Panc1 (cell line): ENCODE measurements around the gene LINGO1. TPM values are rescaled to one million over a fixed set of nuclear protein-coding genes. Genes with fewer than 3 reads are reported as not detected.

Experiments used
- ATAC-seq: fragments of 200-7000 bp; cut with Tn5 transposase; 2 replicates; pipeline ENCODE4 v1.9.1; 2020; ENCODE audit warnings: mild to moderate bottlenecking, moderate library complexity
- BruUV-seq: library from RNA; stranded (reverse); fragments of 400-500 nt; replicated peaks from 2 replicates; lab custom pipeline; 2021; lab: Mats Ljungman, UMichigan
- CTCF ChIA-PET: fragments of 300-600 bp; sonication (Branson Sonifier 250); formaldehyde crosslinking; loops from one replicate; lab custom pipeline; 2022; ENCODE audit warnings: antibody characterized with exemption; lab: Charles Lee
- POLR2A ChIA-PET: fragments of 300-600 bp; sonication (Branson Sonifier 250); formaldehyde crosslinking; loops from one replicate; lab custom pipeline; 2022; ENCODE audit warnings: antibody characterized with exemption; lab: Charles Lee
- DNase-seq: peaks from one replicate; pipeline ENCODE4 v3.0.0-alpha.2; 2010; ENCODE audit warnings: low read depth, low spot score
- H3K27ac ChIP-seq: 2 replicates; pipeline ENCODE4 v1.5.1; 2011; ENCODE audit warnings: mild to moderate bottlenecking, low read length, inconsistent platforms
- H3K27me3 ChIP-seq: fragments of 200-500 bp; sonication (Bioruptor generic); 2 replicates; pipeline ENCODE4 v1.6.0; 2014; ENCODE audit warnings: low read length, inconsistent platforms; ENCODE audit not compliant: control insufficient read depth, insufficient read depth
- H3K36me3 ChIP-seq: fragments of 200-500 bp; sonication (Bioruptor generic); 2 replicates; pipeline ENCODE4 v1.5.1; 2014; ENCODE audit warnings: inconsistent platforms, mild to moderate bottlenecking, low read length, moderate library complexity; ENCODE audit not compliant: control insufficient read depth, insufficient read depth
- H3K4me1 ChIP-seq: 2 replicates; pipeline ENCODE4 v1.5.1; 2011; ENCODE audit warnings: inconsistent platforms, mild to moderate bottlenecking, low read length, moderate library complexity; ENCODE audit not compliant: control insufficient read depth, insufficient read depth
- H3K4me3 ChIP-seq, 2 experiments: 2 replicates each; pipeline ENCODE4 v1.5.1; 2011 to 2012; ENCODE audit warnings: low read depth in 2 of 2, low read length in 2 of 2, mild to moderate bottlenecking in 2 of 2, inconsistent platforms in 1 of 2, moderate library complexity in 1 of 2
- H3K9me3 ChIP-seq: fragments of 200-500 bp; sonication (Bioruptor generic); 2 replicates; pipeline ENCODE4 v1.5.1; 2014; ENCODE audit warnings: low read depth, mild to moderate bottlenecking, inconsistent platforms, low read length, moderate library complexity; ENCODE audit not compliant: control insufficient read depth, insufficient read depth
- POLR2AphosphoS5 ChIP-seq: IDR thresholded peaks from 2 replicates; pipeline ENCODE4 v1.6.1; 2012; ENCODE audit warnings: mild to moderate bottlenecking, low read depth, low read length, moderate library complexity
- REST ChIP-seq, 2 experiments: IDR thresholded peaks; 2 replicates each; pipeline ENCODE4 v1.6.1; 2011 to 2012; ENCODE audit warnings: low read depth in 2 of 2, control low read depth in 1 of 2, low read length in 1 of 2, mild to moderate bottlenecking in 1 of 2, moderate library complexity in 1 of 2; ENCODE audit not compliant: insufficient read depth in 1 of 2
- SIN3A ChIP-seq: IDR thresholded peaks from 2 replicates; pipeline ENCODE4 v1.6.1; 2012; ENCODE audit warnings: low read depth, mild to moderate bottlenecking, low read length, moderate library complexity, borderline replicate concordance; ENCODE audit not compliant: insufficient read depth
- TCF7L2 ChIP-seq: IDR thresholded peaks from 2 replicates; pipeline ENCODE4 v1.6.1; 2011; ENCODE audit warnings: mild to moderate bottlenecking, low read depth, low read length, inconsistent platforms
- in situ Hi-C: cut with HindIII; loops from 2 replicates; pipeline ENCODE4 v1.10.0; 2016; ENCODE audit warnings: low sequenced_read_pairs, low pct_unique_long_range_greater_than_20kb
- intact Hi-C: fragments of 100-400 bp; cut with micrococcal nuclease; formaldehyde crosslinking; loops from one replicate; pipeline ENCODE4 v1.10.0; 2022; ENCODE audit not compliant: unreplicated experiment
- total RNA-seq: library from RNA; stranded (reverse); gene quantifications from one replicate; pipeline ENCODE4 v1.2.1, GENCODE V29; 2021; ENCODE audit not compliant: unreplicated experiment
- TF ChIP-seq, protein P1 (sequence below): fragments of 450-650 bp; IDR thresholded peaks from 2 replicates; pipeline ENCODE4 v1.5.1; 2017; ENCODE audit warnings: mild to moderate bottlenecking

LINGO1 gene
- total RNA-seq, 1 experiment from 2014 or later: 18.2 TPM

GRCh38 chr15:77627581-77627980 is 5.1 kb downstream of the LINGO1 start:
- Histone ChIP-seq H3K4me1 (peaks cover 35% of the 10 kb centered on the region), H3K27ac (no peak overlapping the region), H3K36me3 (no peaks in the 10 kb centered on the region), H3K27me3 (no peaks in the 10 kb centered on the region), H3K4me3 (no peak overlapping the region), H3K9me3 (no peaks in the 10 kb centered on the region)
- ChIA-PET POLR2A (no interaction called here), CTCF (no interaction called here)
- no TSS peak for BruUV-seq
- ATAC-seq (no peak), DNase-seq (no peak)
- in situ Hi-C loops (no loop called here), intact Hi-C loops (no loop called here)
- TF ChIP-seq TCF7L2 (no peak), POLR2AphosphoS5 (no peak), REST (IDR thresholded peaks at IDR 0.05; ENCODE audit: insufficient read depth in 1 of 2, low read depth in 2 of 2, low read length in 1 of 2) (no peak), SIN3A (no peak)
- TF ChIP-seq, protein P1, sequence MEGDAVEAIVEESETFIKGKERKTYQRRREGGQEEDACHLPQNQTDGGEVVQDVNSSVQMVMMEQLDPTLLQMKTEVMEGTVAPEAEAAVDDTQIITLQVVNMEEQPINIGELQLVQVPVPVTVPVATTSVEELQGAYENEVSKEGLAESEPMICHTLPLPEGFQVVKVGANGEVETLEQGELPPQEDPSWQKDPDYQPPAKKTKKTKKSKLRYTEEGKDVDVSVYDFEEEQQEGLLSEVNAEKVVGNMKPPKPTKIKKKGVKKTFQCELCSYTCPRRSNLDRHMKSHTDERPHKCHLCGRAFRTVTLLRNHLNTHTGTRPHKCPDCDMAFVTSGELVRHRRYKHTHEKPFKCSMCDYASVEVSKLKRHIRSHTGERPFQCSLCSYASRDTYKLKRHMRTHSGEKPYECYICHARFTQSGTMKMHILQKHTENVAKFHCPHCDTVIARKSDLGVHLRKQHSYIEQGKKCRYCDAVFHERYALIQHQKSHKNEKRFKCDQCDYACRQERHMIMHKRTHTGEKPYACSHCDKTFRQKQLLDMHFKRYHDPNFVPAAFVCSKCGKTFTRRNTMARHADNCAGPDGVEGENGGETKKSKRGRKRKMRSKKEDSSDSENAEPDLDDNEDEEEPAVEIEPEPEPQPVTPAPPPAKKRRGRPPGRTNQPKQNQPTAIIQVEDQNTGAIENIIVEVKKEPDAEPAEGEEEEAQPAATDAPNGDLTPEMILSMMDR: no peak

DNA sequence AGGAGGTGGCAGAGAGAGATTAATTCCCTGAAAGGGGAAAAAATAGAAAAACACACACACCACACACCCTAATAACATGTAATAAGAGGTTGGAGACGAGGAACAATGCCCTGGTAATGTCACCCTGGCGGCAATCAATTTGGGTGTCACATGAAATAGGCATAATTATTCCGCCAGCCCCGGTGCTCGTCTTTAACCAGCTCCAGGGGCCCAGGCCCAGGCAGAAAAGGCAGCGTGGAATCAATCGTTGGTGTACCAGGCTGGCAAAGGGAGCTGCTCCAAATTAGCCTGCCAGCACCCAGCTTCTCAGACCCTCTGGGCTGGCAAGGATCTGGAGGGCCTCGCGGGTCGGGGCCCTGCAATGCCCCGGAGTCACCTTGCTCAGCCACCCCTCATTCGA is 5.6 kb downstream of the LINGO1 start:
- no peaks in the 10 kb centered on the region for H3K9me3 ChIP-seq
- no peaks in the 10 kb centered on the region for H3K27me3 ChIP-seq
- intact Hi-C loops (no loop called here), in situ Hi-C loops (no loop called here)
- TF ChIP-seq REST (IDR thresholded peaks at IDR 0.05; ENCODE audit: insufficient read depth in 1 of 2, low read depth in 2 of 2, low read length in 1 of 2) (no peak), SIN3A (no peak), TCF7L2 (no peak), POLR2AphosphoS5 (no peak)
- TF ChIP-seq, protein P1: no peak
- H3K27ac ChIP-seq: no peak overlapping the region
- H3K36me3 ChIP-seq: no peaks in the 10 kb centered on the region
- CTCF ChIA-PET: interaction anchor here (1.0 kb wide), 1 partner anchor 10 kb away, joined by 3 read pairs; no protein-coding TSS in a partner anchor
- ATAC-seq (no peak), DNase-seq (no peak)
- POLR2A ChIA-PET: no interaction called here
- BruUV-seq: no TSS peak
- no peak overlapping the region for H3K4me3 ChIP-seq
- peaks cover 39% of the 10 kb centered on the region for H3K4me1 ChIP-seq
